Measurements from ENCODE around the gene BTBD7.

The BTBD7 gene

GRCh38 chr14:93200553-93200952 is 132.3 kb downstream of the BTBD7 start:
- no peak for DNase-seq (ENCODE audit: low read depth in 2 of 2)

- no peak for DNase-seq (ENCODE audit: low read depth in 2 of 2)
Observed at GRCh38 chr14:93199031-93199430, 133.8 kb downstream of the BTBD7 start.

GRCh38 chr14:93195316-93195999 is 137.4 kb downstream of the BTBD7 start:
- DNase-seq (ENCODE audit: low read depth in 2 of 2): no peak
